Smooth muscle cell (in vitro differentiated cells): Measurements from ENCODE around the gene FBXO7. TPM values are rescaled to one million over a fixed set of nuclear protein-coding genes. Genes with fewer than 3 reads are reported as not detected.

Experiments used
- DNase-seq: peaks from one replicate; lab custom pipeline; 2025; ENCODE audit not compliant: unreplicated experiment; lab: John Stamatoyannopoulos, UW
- H2AFZ ChIP-seq: fragments of 200-600 bp; sonication (generic); 2 replicates; pipeline ENCODE4 v1.6.0; 2016; ENCODE audit warnings: antibody characterized with exemption, low read depth, mild to moderate bottlenecking
- H3F3A ChIP-seq: fragments of 200-600 bp; sonication (generic); 2 replicates; pipeline ENCODE4 v1.6.0; 2017; ENCODE audit warnings: antibody characterized with exemption, low read depth
- H3K27ac ChIP-seq: fragments of 200-600 bp; sonication (generic); 2 replicates; pipeline ENCODE4 v1.5.1; 2016; ENCODE audit warnings: low read depth, mild to moderate bottlenecking
- H3K27me3 ChIP-seq: fragments of 200-600 bp; sonication (generic); 2 replicates; pipeline ENCODE4 v1.6.1; 2016; ENCODE audit warnings: low read depth, mild to moderate bottlenecking
- H3K36me3 ChIP-seq: fragments of 200-600 bp; sonication (generic); 2 replicates; pipeline ENCODE4 v1.5.1; 2016; ENCODE audit warnings: low read depth
- H3K4me1 ChIP-seq: fragments of 200-600 bp; sonication (generic); 2 replicates; pipeline ENCODE4 v1.5.1; 2016; ENCODE audit warnings: low read depth
- H3K4me2 ChIP-seq: fragments of 200-600 bp; sonication (generic); 2 replicates; pipeline ENCODE4 v1.6.0; 2016; ENCODE audit warnings: mild to moderate bottlenecking
- H3K4me3 ChIP-seq: fragments of 200-600 bp; sonication (generic); 2 replicates; pipeline ENCODE4 v1.5.1; 2016; ENCODE audit warnings: mild to moderate bottlenecking
- H3K79me2 ChIP-seq: fragments of 200-600 bp; sonication (generic); 2 replicates; pipeline ENCODE4 v1.6.0; 2016; ENCODE audit warnings: low read depth, mild to moderate bottlenecking
- H3K9ac ChIP-seq: fragments of 200-600 bp; sonication (generic); 2 replicates; pipeline ENCODE4 v1.6.0; 2016; ENCODE audit warnings: low read depth
- H3K9me3 ChIP-seq: fragments of 200-600 bp; sonication (generic); replicated peaks from 2 replicates; pipeline ENCODE4 v1.5.1; 2016; ENCODE audit warnings: low read depth
- H4K20me1 ChIP-seq: fragments of 200-600 bp; sonication (generic); 2 replicates; pipeline ENCODE4 v1.6.0; 2016; ENCODE audit warnings: low read depth
- CTCF ChIP-seq: fragments of 200-600 bp; sonication (generic); IDR thresholded peaks from 2 replicates; pipeline ENCODE4 v1.5.1; 2017; ENCODE audit warnings: borderline replicate concordance, mild to moderate bottlenecking, antibody characterized with exemption; ENCODE audit not compliant: insufficient read depth, poor library complexity, severe bottlenecking
- WGBS: methylation state at CpG from one replicate; pipeline ENCODE4 v1.1.7; 2016; ENCODE audit warnings: low lambda C conversion rate; 5-methylcytosine and 5-hydroxymethylcytosine counted together
- polyA plus RNA-seq: library from polyadenylated mRNA; unstranded; fragments of >200 nt; fragmentation: Nextera tagmentation; extraction: Ambion mirVana; gene quantifications from 2 replicates; pipeline ENCODE4 v1.2.1, GENCODE V29; 2016
- total RNA-seq: library from RNA; depleted of rRNA; stranded (reverse); fragments of >200 nt; gene quantifications from 2 replicates; pipeline ENCODE4 v1.2.3, GENCODE V29; 2014

Gene FBXO7
- total and polyA plus RNA-seq, 2 experiments from 2014 or later, result 126 to 149 TPM

- Histone ChIP-seq H4K20me1 (no peaks in the 10 kb centered on the region), H3K4me1 (no peaks in the 10 kb centered on the region), H3K36me3 (no peaks in the 10 kb centered on the region), H2AFZ (no peak overlapping the region), H3K27ac (no peak overlapping the region), H3K4me2 (no peak overlapping the region), H3K27me3 (peaks cover 49% of the 10 kb centered on the region), H3K9ac (no peak overlapping the region), H3K4me3 (no peak overlapping the region), H3F3A (no peaks in the 10 kb centered on the region), H3K9me3 (no peaks in the 10 kb centered on the region), H3K79me2 (no peaks in the 10 kb centered on the region)
- DNase-seq, result no peak
- TF ChIP-seq CTCF, result no peak
- 46% methylated on average over 6 of the region's 6 CpGs for WGBS
Observed at GRCh38 chr22:32444068-32444467, 30.5 kb upstream of the FBXO7 start.

- Histone ChIP-seq H2AFZ (no peak overlapping the region), H3K4me3 (no peak overlapping the region), H3K79me2 (no peaks in the 10 kb centered on the region), H3K27ac (no peak overlapping the region), H3K36me3 (no peaks in the 10 kb centered on the region), H3F3A (no peaks in the 10 kb centered on the region), H3K4me1 (no peaks in the 10 kb centered on the region), H3K4me2 (no peak overlapping the region), H3K9ac (no peak overlapping the region), H4K20me1 (no peaks in the 10 kb centered on the region), H3K9me3 (no peaks in the 10 kb centered on the region), H3K27me3 (peaks cover 46% of the 10 kb centered on the region)
- WGBS, result 69% methylated on average over 1 of the region's 1 CpG
- DNase-seq, result no peak
- no peak for TF ChIP-seq CTCF
Observed at GRCh38 chr22:32446321-32446720, 28.3 kb upstream of the FBXO7 start.

- Histone ChIP-seq H3K36me3 (no peaks in the 10 kb centered on the region), H3K4me3 (no peak overlapping the region), H3K4me2 (no peak overlapping the region), H2AFZ (no peak overlapping the region), H4K20me1 (no peaks in the 10 kb centered on the region), H3K27me3 (peaks cover 21% of the 10 kb centered on the region), H3K27ac (no peak overlapping the region), H3K9ac (no peak overlapping the region), H3K9me3 (no peaks in the 10 kb centered on the region), H3K4me1 (no peaks in the 10 kb centered on the region), H3K79me2 (no peaks in the 10 kb centered on the region), H3F3A (no peaks in the 10 kb centered on the region)
- WGBS, result 72% methylated on average over 4 of the region's 4 CpGs
- TF ChIP-seq CTCF, result no peak
- DNase-seq, result no peak
Observed at GRCh38 chr22:32448980-32449379, 25.6 kb upstream of the FBXO7 start.

- Histone ChIP-seq H3F3A (no peaks in the 10 kb centered on the region), H3K27me3 (peaks cover 28% of the 10 kb centered on the region), H3K9me3 (no peaks in the 10 kb centered on the region), H3K4me1 (no peaks in the 10 kb centered on the region), H3K4me2 (no peak overlapping the region), H4K20me1 (no peaks in the 10 kb centered on the region), H3K36me3 (no peaks in the 10 kb centered on the region), H3K27ac (no peak overlapping the region), H3K9ac (no peak overlapping the region), H3K4me3 (no peak overlapping the region), H2AFZ (no peak overlapping the region), H3K79me2 (no peaks in the 10 kb centered on the region)
- 83% methylated on average over 4 of the region's 4 CpGs for WGBS
- no peak for TF ChIP-seq CTCF
- DNase-seq, result no peak
Observed at GRCh38 chr22:32457031-32457430, 17.6 kb upstream of the FBXO7 start.
